OCI-LY7 (cell line): Measurements from ENCODE around the gene OR1F1. TPM values are rescaled to one million over a fixed set of nuclear protein-coding genes. Genes with fewer than 3 reads are reported as not detected.

ENCODE experiments used
- Bru-seq: library from RNA; stranded (reverse); fragments of 400-500 nt; gene quantifications from one replicate; lab custom pipeline; 2021; lab: Mats Ljungman, UMichigan
- BruChase-seq, 2 experiments: library from RNA; stranded (reverse); fragments of 400-500 nt; gene quantifications; one replicate each; lab custom pipeline; 2021; lab: Mats Ljungman, UMichigan
- BruUV-seq: library from RNA; stranded (reverse); fragments of 400-500 nt; replicated peaks from 2 replicates; lab custom pipeline; 2021; lab: Mats Ljungman, UMichigan
- CTCF ChIA-PET: fragments of 300-600 bp; sonication (Branson Sonifier 250); formaldehyde crosslinking; loops from one replicate; lab custom pipeline; 2022; ENCODE audit warnings: antibody characterized with exemption; ENCODE audit not compliant: unreplicated experiment; lab: Charles Lee
- POLR2A ChIA-PET: fragments of 300-600 bp; sonication (Branson Sonifier 250); formaldehyde crosslinking; loops from one replicate; lab custom pipeline; 2022; ENCODE audit warnings: antibody characterized with exemption; lab: Charles Lee
- DNase-seq: peaks from one replicate; pipeline ENCODE4 v3.0.0-alpha.2; 2015; ENCODE audit warnings: low spot score
- H2AFZ ChIP-seq: fragments of 200-600 bp; sonication (generic), shearing (Covaris generic); 2 replicates; pipeline ENCODE4 v1.6.1; 2014; ENCODE audit warnings: mild to moderate bottlenecking, antibody characterized with exemption, low read length, moderate library complexity
- H3K27ac ChIP-seq: fragments of 200-600 bp; sonication (generic); 2 replicates; pipeline ENCODE4 v1.5.1; 2014; ENCODE audit warnings: mixed run types, low read depth, mild to moderate bottlenecking, moderate library complexity, low read length, inconsistent platforms; ENCODE audit not compliant: poor library complexity, severe bottlenecking
- H3K36me3 ChIP-seq: fragments of 200-600 bp; sonication (generic); 2 replicates; pipeline ENCODE4 v1.6.1; 2014; ENCODE audit warnings: mild to moderate bottlenecking, antibody characterized with exemption, low read length, moderate library complexity, mixed read lengths; ENCODE audit not compliant: insufficient read depth
- H3K4me1 ChIP-seq: fragments of 200-600 bp; sonication (generic); 2 replicates; pipeline ENCODE4 v1.5.1; 2014; ENCODE audit warnings: mild to moderate bottlenecking, low read length; ENCODE audit not compliant: insufficient read depth, poor library complexity, severe bottlenecking
- H3K4me2 ChIP-seq: fragments of 200-600 bp; sonication (generic); 2 replicates; pipeline ENCODE4 v1.6.1; 2014; ENCODE audit warnings: mild to moderate bottlenecking, low read length
- H3K4me3 ChIP-seq: fragments of 200-600 bp; sonication (generic); 2 replicates; pipeline ENCODE4 v1.5.1; 2014; ENCODE audit warnings: mild to moderate bottlenecking, low read depth, low read length; ENCODE audit not compliant: poor library complexity, severe bottlenecking
- H3K79me2 ChIP-seq: fragments of 200-600 bp; sonication (generic); 2 replicates; pipeline ENCODE4 v1.6.1; 2016; ENCODE audit warnings: low read depth, mild to moderate bottlenecking, low read length, moderate library complexity, mixed read lengths; ENCODE audit not compliant: insufficient read depth
- H3K9me2 ChIP-seq: fragments of 200-600 bp; sonication (generic); 2 replicates; pipeline ENCODE4 v1.6.1; 2016; ENCODE audit warnings: mild to moderate bottlenecking, low read length, mixed read lengths; ENCODE audit not compliant: insufficient read depth
- H3K9me3 ChIP-seq: fragments of 200-600 bp; sonication (generic); 2 replicates; pipeline ENCODE4 v1.6.1; 2014; ENCODE audit warnings: mild to moderate bottlenecking, mixed run types, low read length, mixed read lengths
- H4K20me1 ChIP-seq: fragments of 200-600 bp; sonication (generic); 2 replicates; pipeline ENCODE4 v1.6.1; 2014; ENCODE audit warnings: mild to moderate bottlenecking, antibody characterized with exemption, low read length, moderate library complexity, mixed read lengths; ENCODE audit not compliant: insufficient read depth
- CTCF ChIP-seq: fragments of 200-600 bp; sonication (generic); conservative IDR thresholded peaks from 2 replicates; pipeline ENCODE4 v1.5.1; 2014; ENCODE audit warnings: mild to moderate bottlenecking, antibody characterized with exemption, low read length, moderate library complexity, mixed read lengths
- EZH2phosphoT487 ChIP-seq: fragments of 200-600 bp; sonication (generic); IDR thresholded peaks from 2 replicates; pipeline ENCODE4 v1.6.1; 2018; ENCODE audit warnings: low read depth, borderline replicate concordance, mild to moderate bottlenecking, mixed run types, antibody characterized with exemption, low read length, moderate library complexity, mixed read lengths
- intact Hi-C: fragments of 100-400 bp; cut with micrococcal nuclease; formaldehyde crosslinking; loops from one replicate; pipeline ENCODE4 v1.10.0; 2022; ENCODE audit not compliant: unreplicated experiment
- long read RNA-seq: library from polyadenylated mRNA; stranded (forward); transcript quantifications from one replicate; pipeline ENCODE4 v2.0.0, GENCODE V29; 2022
- total RNA-seq, 2 experiments: library from RNA; depleted of rRNA in 1 of 2; stranded (reverse); fragments of >200 nt in 1 of 2; shearing (Covaris generic) in 1 of 2; gene quantifications; 2 replicates each; pipeline ENCODE4 v1.2.3, GENCODE V29; 2014 to 2022

OR1F1 gene
- total RNA-seq (2014; rRNA removed; shearing (Covaris generic)) (not detected in 2 replicates), total RNA-seq (2022) (not detected in 2 replicates), Bru-seq, nascent RNA (not detected), BruChase-seq, experiment 1, labeled RNA remaining after a 6-hour chase (not detected), BruChase-seq, experiment 2, labeled RNA remaining after a 2-hour chase (not detected)
- long read RNA-seq: 0 reads

GRCh38 chr16:3187798-3188674, at the start of gene OR1F1:
Gene OR1F1 (plus strand): TSS chr16:3188204.
- no peaks in the 10 kb centered on the region for H3K9me2 ChIP-seq
- intact Hi-C loops: no loop called here
- no peak within 1 kb of the TSS for H3K4me3 ChIP-seq
- DNase-seq: no peak
- ChIA-PET POLR2A (no interaction called here), CTCF (no interaction called here)
- TF ChIP-seq CTCF (no peak), EZH2phosphoT487 (no peak)
- H4K20me1 ChIP-seq: no peaks in the 10 kb centered on the region
- no peak within 1 kb of the TSS for H2AFZ ChIP-seq
- no peak within 1 kb of the TSS for H3K27ac ChIP-seq
- H3K4me2 ChIP-seq: peak within 1 kb of the TSS; percentile 26; the same call in 1 of the 2 replicates
- no peaks in the 10 kb centered on the region for H3K4me1 ChIP-seq
- H3K79me2 ChIP-seq: no peaks in the 10 kb centered on the region
- H3K9me3 ChIP-seq: no peaks in the 10 kb centered on the region
- no TSS peak for BruUV-seq
- H3K36me3 ChIP-seq: no peaks in the 10 kb centered on the region

GRCh38 chr16:3138342-3138741, 49.7 kb upstream of the OR1F1 start:
- Histone ChIP-seq H3K79me2 (peaks cover 25% of the 10 kb centered on the region), H3K4me3 (no peak overlapping the region), H3K4me1 (peaks cover 7% of the 10 kb centered on the region), H4K20me1 (0 out of 2 replicates have a peak, but pooled peaks cover 5% of the 10 kb centered on the region), H3K4me2 (no peak overlapping the region), H3K27ac (no peak overlapping the region), H2AFZ (no peak overlapping the region), H3K9me2 (no peaks in the 10 kb centered on the region), H3K9me3 (no peaks in the 10 kb centered on the region), H3K36me3 (peaks cover 6% of the 10 kb centered on the region; the same call in 1 of the 2 replicates)
- CTCF ChIA-PET: no interaction called here
- no peak for TF ChIP-seq EZH2phosphoT487
- no peak for TF ChIP-seq CTCF
- POLR2A ChIA-PET: no interaction called here
- BruUV-seq: no TSS peak
- intact Hi-C loops: no loop called here
- DNase-seq: no peak
